ENCODE data around the gene GALNT9.

GALNT9 gene

GRCh38 chr12:132310181-132311040 lies 19.0 kb downstream of the GALNT9 start:
- H2AFZ ChIP-seq (ENCODE audit: low read depth, low read length): no peak overlapping the region
- no peak for DNase-seq
- no peaks in the 10 kb centered on the region for H3K36me3 ChIP-seq (ENCODE audit: insufficient read depth, low read length)
- no peak overlapping the region for H3K4me3 ChIP-seq (ENCODE audit: low read depth in 1 of 2, low read length in 2 of 2)
- no peaks in the 10 kb centered on the region for H3K79me2 ChIP-seq (ENCODE audit: insufficient read depth, low read length)
- no peaks in the 10 kb centered on the region for H3K27me3 ChIP-seq (ENCODE audit: insufficient read depth, low read length, poor library complexity)
- H3K27ac ChIP-seq (ENCODE audit: low read length): no peak overlapping the region
- no peaks in the 10 kb centered on the region for H3K4me1 ChIP-seq (ENCODE audit: insufficient read depth, low read length)
- no peaks in the 10 kb centered on the region for H4K20me1 ChIP-seq (ENCODE audit: insufficient read depth, low read length)
- peaks cover 8% of the 10 kb centered on the region for H3K9me3 ChIP-seq (ENCODE audit: insufficient read depth, low read length, severe bottlenecking)
- H3K9ac ChIP-seq (ENCODE audit: low read depth, low read length): no peak overlapping the region
- no peak overlapping the region for H3K4me2 ChIP-seq (ENCODE audit: insufficient read depth, low read length)
- ATAC-seq (ENCODE audit: insufficient read depth, low read depth): no peak
- TF ChIP-seq EZH2 (IDR thresholded peaks at IDR 0.05; ENCODE audit: borderline replicate concordance, low read depth, low read length, severe bottlenecking): no peak
- no peak for TF ChIP-seq CTCF (IDR thresholded peaks at IDR 0.05; ENCODE audit: borderline replicate concordance, extremely low read depth, low read length, poor library complexity, severe bottlenecking)

GRCh38 chr12:132309596-132310086 lies 19.7 kb downstream of the GALNT9 start:
- no peaks in the 10 kb centered on the region for H3K4me1 ChIP-seq (ENCODE audit: insufficient read depth, low read length)
- no peak overlapping the region for H2AFZ ChIP-seq (ENCODE audit: low read depth, low read length)
- H3K79me2 ChIP-seq (ENCODE audit: insufficient read depth, low read length): no peaks in the 10 kb centered on the region
- no peak for ATAC-seq (ENCODE audit: insufficient read depth, low read depth)
- no peak for DNase-seq
- no peak for TF ChIP-seq EZH2 (IDR thresholded peaks at IDR 0.05; ENCODE audit: borderline replicate concordance, low read depth, low read length, severe bottlenecking)
- no peak for TF ChIP-seq CTCF (IDR thresholded peaks at IDR 0.05; ENCODE audit: borderline replicate concordance, extremely low read depth, low read length, poor library complexity, severe bottlenecking)
- H3K4me3 ChIP-seq (ENCODE audit: low read depth in 1 of 2, low read length in 2 of 2): no peak overlapping the region
- no peak overlapping the region for H3K9ac ChIP-seq (ENCODE audit: low read depth, low read length)
- H3K36me3 ChIP-seq (ENCODE audit: insufficient read depth, low read length): no peaks in the 10 kb centered on the region
- H4K20me1 ChIP-seq (ENCODE audit: insufficient read depth, low read length): no peaks in the 10 kb centered on the region
- no peaks in the 10 kb centered on the region for H3K27me3 ChIP-seq (ENCODE audit: insufficient read depth, low read length, poor library complexity)
- peaks cover 8% of the 10 kb centered on the region for H3K9me3 ChIP-seq (ENCODE audit: insufficient read depth, low read length, severe bottlenecking)
- no peak overlapping the region for H3K27ac ChIP-seq (ENCODE audit: low read length)
- no peak overlapping the region for H3K4me2 ChIP-seq (ENCODE audit: insufficient read depth, low read length)

GRCh38 chr12:132308853-132309595 lies 20.4 kb downstream of the GALNT9 start:
- Histone ChIP-seq H3K4me3 (ENCODE audit: low read depth in 1 of 2, low read length in 2 of 2) (no peak overlapping the region), H3K4me1 (ENCODE audit: insufficient read depth, low read length) (no peaks in the 10 kb centered on the region), H3K36me3 (ENCODE audit: insufficient read depth, low read length) (no peaks in the 10 kb centered on the region), H4K20me1 (ENCODE audit: insufficient read depth, low read length) (no peaks in the 10 kb centered on the region), H3K79me2 (ENCODE audit: insufficient read depth, low read length) (no peaks in the 10 kb centered on the region), H3K9ac (ENCODE audit: low read depth, low read length) (no peak overlapping the region), H2AFZ (ENCODE audit: low read depth, low read length) (no peak overlapping the region), H3K27me3 (ENCODE audit: insufficient read depth, low read length, poor library complexity) (no peaks in the 10 kb centered on the region), H3K9me3 (ENCODE audit: insufficient read depth, low read length, severe bottlenecking) (peaks cover 8% of the 10 kb centered on the region), H3K27ac (ENCODE audit: low read length) (no peak overlapping the region), H3K4me2 (ENCODE audit: insufficient read depth, low read length) (no peak overlapping the region)
- DNase-seq (no peak), ATAC-seq (ENCODE audit: insufficient read depth, low read depth) (no peak)
- TF ChIP-seq CTCF (IDR thresholded peaks at IDR 0.05; ENCODE audit: borderline replicate concordance, extremely low read depth, low read length, poor library complexity, severe bottlenecking) (no peak), EZH2 (IDR thresholded peaks at IDR 0.05; ENCODE audit: borderline replicate concordance, low read depth, low read length, severe bottlenecking) (no peak)

All from DND-41 (cell line).